ENCODE results near the gene ARPC1A. TPM values are rescaled to one million over a fixed set of nuclear protein-coding genes. Genes with fewer than 3 reads are reported as not detected.
A peak's percentile ranks its signal among the peaks of the same experiment; 100 is the strongest.

The ARPC1A gene
- total and polyA plus RNA-seq, 4 donors, result 82.4 to 147 (median 121) TPM

DNA sequence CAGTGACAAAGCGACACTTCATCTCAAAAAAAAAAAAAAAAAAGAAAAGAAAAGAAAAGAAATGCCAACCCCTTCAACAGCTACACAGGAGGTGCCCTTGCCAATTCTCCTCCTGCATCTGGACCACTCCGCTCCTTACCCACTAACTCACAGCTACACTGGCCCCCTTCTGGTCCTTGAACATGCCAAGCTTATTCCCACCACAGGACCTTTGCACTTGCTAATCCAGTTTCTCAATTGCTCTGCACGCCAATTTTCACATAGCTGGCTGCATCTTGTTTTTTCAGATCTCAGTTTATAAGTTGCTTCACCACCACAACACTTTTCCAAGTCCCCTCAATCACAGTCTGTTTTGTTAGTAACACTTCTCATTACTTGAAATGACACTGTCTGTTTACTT, 77.2 kb downstream of the ARPC1A start:
- no peaks in the 10 kb centered on the region for H3K9me3 ChIP-seq (ENCODE audit: control insufficient read depth, insufficient read depth, low read length)
- H3K27ac ChIP-seq (ENCODE audit: low read depth, low read length), result no peak overlapping the region
- 100% methylated on average over 3 of the region's 3 CpGs for WGBS (ENCODE audit: insufficient coverage)
- peaks cover 74% of the 10 kb centered on the region for H3K36me3 ChIP-seq (ENCODE audit: control insufficient read depth, insufficient read depth, low read length)
- peaks cover 5% of the 10 kb centered on the region for H3K4me1 ChIP-seq (ENCODE audit: control insufficient read depth, insufficient read depth, low read length)
- no peaks in the 10 kb centered on the region for H3K27me3 ChIP-seq (ENCODE audit: control insufficient read depth, insufficient read depth, low read length)
- H3K4me3 ChIP-seq (ENCODE audit: low read depth, low read length), result no peak overlapping the region
- DNase-seq (ENCODE audit: low read depth in 4 of 6, low spot score in 6 of 6), result no peak

DNA sequence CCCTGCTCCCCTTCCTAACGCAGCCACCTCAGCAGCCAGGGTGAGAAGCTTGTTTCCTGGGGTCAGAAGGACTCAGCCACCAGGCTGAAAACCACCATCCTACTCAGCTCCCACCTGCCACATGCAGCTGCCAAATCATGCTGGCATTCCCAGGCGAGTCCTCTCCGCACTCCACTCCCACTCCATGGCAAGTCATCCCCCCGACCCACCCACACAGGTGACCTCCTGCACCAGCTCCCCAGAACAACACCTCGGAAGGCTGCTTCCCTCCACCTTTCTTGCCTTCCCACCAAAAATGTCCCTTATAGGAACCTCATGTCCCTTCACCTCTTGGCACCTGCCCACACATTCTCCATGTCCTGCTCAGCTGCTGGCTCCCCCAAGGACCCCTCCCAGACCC, 78.1 kb downstream of the ARPC1A start:
- no peaks in the 10 kb centered on the region for H3K27me3 ChIP-seq (ENCODE audit: control insufficient read depth, insufficient read depth, low read length)
- H3K36me3 ChIP-seq (ENCODE audit: control insufficient read depth, insufficient read depth, low read length), result peaks cover 64% of the 10 kb centered on the region
- no peak for DNase-seq (ENCODE audit: low read depth in 4 of 6, low spot score in 6 of 6)
- H3K4me3 ChIP-seq (ENCODE audit: low read depth, low read length), result no peak overlapping the region
- H3K27ac ChIP-seq (ENCODE audit: low read depth, low read length), result no peak overlapping the region
- H3K9me3 ChIP-seq (ENCODE audit: control insufficient read depth, insufficient read depth, low read length), result no peaks in the 10 kb centered on the region
- WGBS (ENCODE audit: insufficient coverage), result 89% methylated on average over 5 of the region's 5 CpGs
- peaks cover 6% of the 10 kb centered on the region for H3K4me1 ChIP-seq (ENCODE audit: control insufficient read depth, insufficient read depth, low read length)

DNA sequence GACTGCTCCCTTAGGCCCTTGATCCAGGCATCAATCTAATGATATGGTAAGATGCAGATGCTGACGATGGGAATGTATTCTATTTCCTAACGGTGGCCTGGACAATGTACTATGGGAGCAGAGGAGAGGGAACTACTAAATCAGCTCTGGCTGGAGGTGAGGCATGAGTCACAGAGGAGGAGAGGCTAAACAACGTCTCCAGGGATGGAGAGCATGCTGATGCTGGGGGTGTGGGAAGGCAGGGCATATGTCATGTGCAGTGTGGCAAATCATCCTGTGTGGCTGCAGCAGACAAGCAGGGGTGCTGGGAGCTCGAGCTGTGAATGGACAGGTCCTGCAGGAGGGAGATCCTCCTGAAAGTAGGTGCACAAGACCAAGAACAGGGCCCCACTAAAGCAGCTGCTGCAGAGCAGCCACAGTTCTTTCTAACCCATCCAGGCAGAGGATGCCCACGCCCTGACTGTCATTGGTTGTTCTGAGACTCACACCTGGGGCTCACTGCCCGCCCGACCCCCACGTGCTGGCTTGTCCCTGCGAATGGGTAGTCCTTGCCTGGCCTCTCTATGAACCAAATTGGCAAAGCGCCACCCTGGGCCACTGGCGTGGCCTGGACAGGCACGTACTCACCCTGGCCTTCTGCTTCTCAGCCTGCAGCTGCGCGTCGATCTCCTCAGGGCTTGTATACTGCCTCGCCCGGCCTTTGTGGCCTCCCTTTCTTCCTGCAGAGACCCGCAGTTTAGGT, 78.7 kb downstream of the ARPC1A start:
- Histone ChIP-seq H3K4me1 (ENCODE audit: control insufficient read depth, insufficient read depth, low read length) (peaks cover 8% of the 10 kb centered on the region), H3K9me3 (ENCODE audit: control insufficient read depth, insufficient read depth, low read length) (no peaks in the 10 kb centered on the region), H3K27ac (ENCODE audit: low read depth, low read length) (no peak overlapping the region), H3K36me3 (ENCODE audit: control insufficient read depth, insufficient read depth, low read length) (peaks cover 58% of the 10 kb centered on the region), H3K27me3 (ENCODE audit: control insufficient read depth, insufficient read depth, low read length) (no peaks in the 10 kb centered on the region), H3K4me3 (ENCODE audit: low read depth, low read length) (no peak overlapping the region)
- WGBS (ENCODE audit: insufficient coverage), result 91% methylated on average over 18 of the region's 18 CpGs
- no peak for DNase-seq (ENCODE audit: low read depth in 4 of 6, low spot score in 6 of 6)

DNA sequence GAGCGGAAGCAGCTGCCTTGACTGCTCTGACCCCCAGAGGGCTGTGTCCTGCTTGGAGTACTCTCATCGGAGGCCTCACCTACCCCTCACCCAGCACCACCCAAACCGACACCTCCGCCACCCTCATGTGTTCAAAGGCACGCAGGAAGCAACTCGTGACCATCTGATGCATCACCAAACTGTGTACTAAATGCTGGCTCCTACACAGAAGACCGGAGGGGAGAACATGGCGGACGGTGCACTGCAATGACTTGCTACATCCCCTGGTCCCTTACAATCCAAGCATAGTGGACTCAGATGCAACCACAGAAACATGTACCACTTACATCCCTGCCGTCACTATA, 79.3 kb downstream of the ARPC1A start:
- no peaks in the 10 kb centered on the region for H3K27me3 ChIP-seq (ENCODE audit: control insufficient read depth, insufficient read depth, low read length)
- peaks cover 53% of the 10 kb centered on the region for H3K36me3 ChIP-seq (ENCODE audit: control insufficient read depth, insufficient read depth, low read length)
- no peaks in the 10 kb centered on the region for H3K9me3 ChIP-seq (ENCODE audit: control insufficient read depth, insufficient read depth, low read length)
- no peak overlapping the region for H3K27ac ChIP-seq (ENCODE audit: low read depth, low read length)
- no peak for DNase-seq (ENCODE audit: low read depth in 4 of 6, low spot score in 6 of 6)
- WGBS (ENCODE audit: insufficient coverage), result 93% methylated on average over 9 of the region's 10 CpGs
- H3K4me3 ChIP-seq (ENCODE audit: low read depth, low read length), result no peak overlapping the region
- peaks cover 9% of the 10 kb centered on the region for H3K4me1 ChIP-seq (ENCODE audit: control insufficient read depth, insufficient read depth, low read length)

DNA sequence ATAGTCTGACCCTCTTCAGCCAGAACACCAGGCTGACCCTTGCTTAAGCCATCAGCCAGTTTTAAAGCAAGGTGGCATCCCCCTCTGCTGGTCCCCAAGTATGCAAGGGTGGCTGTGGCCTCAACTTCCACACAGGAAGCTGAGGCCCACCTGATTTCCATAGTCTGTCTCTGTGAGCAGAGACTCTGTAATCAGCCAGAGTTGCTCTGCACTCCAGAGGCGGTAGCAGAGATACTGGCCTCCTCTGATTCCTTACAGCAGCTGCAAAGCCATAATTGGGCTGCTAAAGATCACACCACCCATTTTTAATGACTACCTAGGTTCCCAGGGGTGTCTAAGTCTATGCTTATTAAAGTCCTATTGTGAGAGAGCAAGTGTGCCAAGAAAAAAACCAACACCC, 80.9 kb downstream of the ARPC1A start:
- Histone ChIP-seq H3K27me3 (ENCODE audit: control insufficient read depth, insufficient read depth, low read length) (no peaks in the 10 kb centered on the region), H3K36me3 (ENCODE audit: control insufficient read depth, insufficient read depth, low read length) (peaks cover 43% of the 10 kb centered on the region), H3K9me3 (ENCODE audit: control insufficient read depth, insufficient read depth, low read length) (no peaks in the 10 kb centered on the region), H3K4me3 (ENCODE audit: low read depth, low read length) (no peak overlapping the region), H3K4me1 (ENCODE audit: control insufficient read depth, insufficient read depth, low read length) (peaks cover 13% of the 10 kb centered on the region), H3K27ac (ENCODE audit: low read depth, low read length) (no peak overlapping the region)
- WGBS (ENCODE audit: insufficient coverage), result no CpG with 5 or more reads among the region's 1 CpG
- DNase-seq (ENCODE audit: low read depth in 4 of 6, low spot score in 6 of 6), result no peak

DNA sequence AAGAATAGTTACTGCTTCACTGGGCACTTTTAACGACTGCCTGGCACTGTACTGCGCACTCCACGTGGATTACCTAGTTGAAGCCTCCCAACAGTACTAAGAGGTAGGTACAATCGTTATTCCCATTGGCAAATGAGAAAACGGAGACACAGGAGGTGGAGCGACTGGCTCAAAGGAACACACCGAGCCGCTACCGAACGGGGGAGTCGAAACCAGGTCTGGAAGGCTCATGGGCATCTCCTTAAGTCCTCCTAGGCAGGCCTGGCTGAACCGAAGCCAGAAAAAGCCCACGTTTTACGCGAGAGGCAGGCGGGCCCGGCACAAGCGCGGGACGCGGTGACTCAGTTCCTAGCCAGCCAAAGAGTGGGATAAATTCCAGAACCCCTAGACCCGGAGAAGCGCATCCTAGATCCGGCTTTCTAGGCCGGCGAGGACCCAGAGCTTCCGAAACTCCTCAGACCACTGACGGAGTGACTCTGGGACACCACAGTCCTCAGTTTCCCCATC, 82.2 kb downstream of the ARPC1A start:
- 0% methylated on average over 28 of the region's 28 CpGs for WGBS (ENCODE audit: insufficient coverage)
- H3K9me3 ChIP-seq (ENCODE audit: control insufficient read depth, insufficient read depth, low read length), result no peaks in the 10 kb centered on the region
- DNase-seq (ENCODE audit: low read depth in 4 of 6, low spot score in 6 of 6), result peak in 1 of 6 donors; percentile 19
- H3K4me1 ChIP-seq (ENCODE audit: control insufficient read depth, insufficient read depth, low read length), result peaks cover 13% of the 10 kb centered on the region
- H3K4me3 ChIP-seq (ENCODE audit: low read depth, low read length), result peak overlapping the region; percentile 92
- H3K27me3 ChIP-seq (ENCODE audit: control insufficient read depth, insufficient read depth, low read length), result no peaks in the 10 kb centered on the region
- H3K36me3 ChIP-seq (ENCODE audit: control insufficient read depth, insufficient read depth, low read length), result peaks cover 41% of the 10 kb centered on the region
- peak overlapping the region; percentile 98 for H3K27ac ChIP-seq (ENCODE audit: low read depth, low read length)

DNA sequence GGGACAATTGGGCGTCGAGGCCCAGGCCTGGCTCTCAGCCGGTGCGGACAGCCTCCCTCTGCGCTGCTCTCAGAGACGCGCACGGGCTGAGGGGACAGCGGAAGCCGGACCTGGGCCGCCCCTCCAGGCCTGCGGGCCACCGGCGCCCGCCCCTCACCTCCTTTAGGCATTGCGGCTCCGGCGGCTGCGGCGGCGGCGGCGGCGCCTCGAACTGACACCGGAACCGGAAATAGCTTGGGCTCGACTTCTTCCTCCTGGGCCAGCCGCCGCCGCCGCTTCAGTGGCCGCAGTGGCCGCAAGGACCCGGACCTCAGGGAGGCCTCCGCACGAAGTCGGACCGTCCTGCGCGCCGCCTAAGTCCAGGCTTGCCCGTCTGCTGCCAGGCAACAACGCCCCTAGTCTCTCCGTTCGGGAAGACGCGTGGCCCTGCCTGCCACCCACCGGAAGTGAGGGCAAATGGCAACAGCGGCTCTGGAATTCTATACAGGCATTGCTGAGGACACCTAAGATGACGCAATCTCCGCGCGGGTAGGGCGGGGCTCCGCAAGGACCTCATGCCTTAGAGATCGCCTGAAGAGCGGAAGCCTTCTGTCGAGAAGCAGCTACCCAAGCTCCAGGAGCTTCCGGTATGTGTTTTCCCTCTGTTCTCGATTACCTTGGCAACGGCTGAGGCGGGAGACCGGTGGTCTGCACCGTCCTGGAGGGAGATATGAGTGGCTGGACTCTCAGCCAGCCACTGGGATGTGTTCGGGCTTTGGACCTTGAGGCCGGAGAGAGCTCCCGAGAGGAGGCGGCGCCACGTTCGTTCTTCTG, 82.9 kb downstream of the ARPC1A start, which contains the start of the genes BUD31 and PDAP1:
Gene BUD31, plus strand, starts transcription at position 591 of the 813 bp plus-strand sequence. CDS start 2,124 bp downstream, outside the sequence.
Gene PDAP1, minus strand, starts transcription at position 219 of the 813 bp plus-strand sequence. Its CDS starts 49 bp downstream, at position 170.
- H3K4me1 ChIP-seq (ENCODE audit: control insufficient read depth, insufficient read depth, low read length), result peaks cover 13% of the 10 kb centered on the region
- peaks cover 40% of the 10 kb centered on the region for H3K36me3 ChIP-seq (ENCODE audit: control insufficient read depth, insufficient read depth, low read length)
- DNase-seq (ENCODE audit: low read depth in 4 of 6, low spot score in 6 of 6), result peak; percentile 85 to 99 (median 94)
- peak within 1 kb of the TSS; percentile 92 for H3K4me3 ChIP-seq (ENCODE audit: low read depth, low read length)
- under 1% methylated on average over 72 of the region's 72 CpGs for WGBS (ENCODE audit: insufficient coverage)
- no peaks in the 10 kb centered on the region for H3K9me3 ChIP-seq (ENCODE audit: control insufficient read depth, insufficient read depth, low read length)
- no peaks in the 10 kb centered on the region for H3K27me3 ChIP-seq (ENCODE audit: control insufficient read depth, insufficient read depth, low read length)
- H3K27ac ChIP-seq (ENCODE audit: low read depth, low read length), result peak within 1 kb of the TSS; percentile 98

DNA sequence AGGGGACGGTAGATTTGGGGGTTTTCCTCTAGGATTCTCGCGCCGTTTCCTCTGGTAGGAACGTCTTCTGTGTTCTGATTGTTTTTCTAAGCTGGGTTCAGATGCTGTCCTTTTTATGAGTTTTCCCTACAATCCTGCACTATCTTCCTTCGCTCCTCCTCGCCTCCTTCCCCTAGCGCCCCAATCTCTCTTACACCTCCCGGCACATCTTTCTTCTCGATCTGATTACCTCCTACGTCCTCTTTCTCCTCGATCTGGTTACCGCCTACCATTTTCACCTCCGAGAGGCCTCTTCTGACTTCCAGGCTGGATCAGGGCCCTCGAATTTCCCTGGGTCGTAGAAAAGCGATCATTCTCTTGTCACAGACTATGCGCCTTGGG, 83.5 kb downstream of the ARPC1A start:
- no peaks in the 10 kb centered on the region for H3K27me3 ChIP-seq (ENCODE audit: control insufficient read depth, insufficient read depth, low read length)
- no peaks in the 10 kb centered on the region for H3K9me3 ChIP-seq (ENCODE audit: control insufficient read depth, insufficient read depth, low read length)
- peaks cover 38% of the 10 kb centered on the region for H3K36me3 ChIP-seq (ENCODE audit: control insufficient read depth, insufficient read depth, low read length)
- H3K4me1 ChIP-seq (ENCODE audit: control insufficient read depth, insufficient read depth, low read length), result peaks cover 13% of the 10 kb centered on the region
- 0% methylated on average over 18 of the region's 18 CpGs for WGBS (ENCODE audit: insufficient coverage)
- H3K27ac ChIP-seq (ENCODE audit: low read depth, low read length), result peak overlapping the region; percentile 98
- peak in 1 of 6 donors; percentile 23 for DNase-seq (ENCODE audit: low read depth in 4 of 6, low spot score in 6 of 6)
- H3K4me3 ChIP-seq (ENCODE audit: low read depth, low read length), result peak overlapping the region; percentile 92

DNA sequence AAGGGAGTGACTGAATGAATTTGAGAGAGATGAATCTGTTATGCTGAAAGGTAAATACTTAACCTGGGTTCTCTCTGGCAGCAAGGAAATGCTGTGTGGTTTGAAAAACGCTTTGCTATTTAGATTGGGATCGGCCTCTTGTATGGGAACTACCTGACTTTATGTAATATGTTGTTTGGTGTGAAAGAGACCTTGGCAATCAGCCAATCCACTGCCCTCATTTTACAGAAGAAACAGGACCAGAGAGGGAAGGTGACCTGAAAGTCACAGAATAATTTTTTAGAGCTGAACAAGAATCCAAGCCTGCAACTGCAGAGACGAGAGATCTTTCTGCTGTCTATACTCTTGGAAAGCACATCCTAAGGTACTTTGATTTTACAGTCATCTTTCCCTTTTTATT, 84.1 kb downstream of the ARPC1A start:
- Histone ChIP-seq H3K9me3 (ENCODE audit: control insufficient read depth, insufficient read depth, low read length) (no peaks in the 10 kb centered on the region), H3K4me1 (ENCODE audit: control insufficient read depth, insufficient read depth, low read length) (peaks cover 13% of the 10 kb centered on the region), H3K27ac (ENCODE audit: low read depth, low read length) (no peak overlapping the region), H3K36me3 (ENCODE audit: control insufficient read depth, insufficient read depth, low read length) (peaks cover 38% of the 10 kb centered on the region), H3K4me3 (ENCODE audit: low read depth, low read length) (peak overlapping the region; percentile 19), H3K27me3 (ENCODE audit: control insufficient read depth, insufficient read depth, low read length) (no peaks in the 10 kb centered on the region)
- DNase-seq (ENCODE audit: low read depth in 4 of 6, low spot score in 6 of 6), result no peak
- WGBS (ENCODE audit: insufficient coverage), result no CpG with 5 or more reads among the region's 3 CpGs

Measured in spinal cord (tissue), 10 donors.